Measurements from ENCODE around the gene ARNT2.

GRCh38 chr15:80600626-80601025 lies 196.4 kb downstream of the ARNT2 start:
- TF ChIP-seq, protein P1, sequence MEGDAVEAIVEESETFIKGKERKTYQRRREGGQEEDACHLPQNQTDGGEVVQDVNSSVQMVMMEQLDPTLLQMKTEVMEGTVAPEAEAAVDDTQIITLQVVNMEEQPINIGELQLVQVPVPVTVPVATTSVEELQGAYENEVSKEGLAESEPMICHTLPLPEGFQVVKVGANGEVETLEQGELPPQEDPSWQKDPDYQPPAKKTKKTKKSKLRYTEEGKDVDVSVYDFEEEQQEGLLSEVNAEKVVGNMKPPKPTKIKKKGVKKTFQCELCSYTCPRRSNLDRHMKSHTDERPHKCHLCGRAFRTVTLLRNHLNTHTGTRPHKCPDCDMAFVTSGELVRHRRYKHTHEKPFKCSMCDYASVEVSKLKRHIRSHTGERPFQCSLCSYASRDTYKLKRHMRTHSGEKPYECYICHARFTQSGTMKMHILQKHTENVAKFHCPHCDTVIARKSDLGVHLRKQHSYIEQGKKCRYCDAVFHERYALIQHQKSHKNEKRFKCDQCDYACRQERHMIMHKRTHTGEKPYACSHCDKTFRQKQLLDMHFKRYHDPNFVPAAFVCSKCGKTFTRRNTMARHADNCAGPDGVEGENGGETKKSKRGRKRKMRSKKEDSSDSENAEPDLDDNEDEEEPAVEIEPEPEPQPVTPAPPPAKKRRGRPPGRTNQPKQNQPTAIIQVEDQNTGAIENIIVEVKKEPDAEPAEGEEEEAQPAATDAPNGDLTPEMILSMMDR (IDR thresholded peaks at IDR 0.05): no peak
- no peak for TF ChIP-seq POLR2A (IDR thresholded peaks at IDR 0.05)
